HEK293 (cell line): ENCODE measurements around the gene SH3RF3.

Source experiments
- CTCF ChIA-PET: fragments of 350-600 bp; formaldehyde crosslinking; extraction: SDS; loops from one replicate; lab custom pipeline; 2021; ENCODE audit warnings: antibody characterized with exemption; lab: Yijun Ruan, JAX
- POLR2A ChIA-PET: fragments of 300-600 bp; formaldehyde crosslinking; extraction: SDS; loops from one replicate; lab custom pipeline; 2020; ENCODE audit warnings: antibody characterized with exemption, inconsistent platforms; lab: Yijun Ruan, JAX
- H3K27ac ChIP-seq: fragments of 200-500 bp; sonication (Bioruptor generic); 2 replicates; pipeline ENCODE4 v1.5.1; 2014; ENCODE audit warnings: low read depth, low read length, control low read depth, inconsistent platforms; ENCODE audit errors: extremely low read depth
- H3K36me3 ChIP-seq, 2 experiments: fragments of 200-500 bp in 1 of 2; sonication (Bioruptor generic) in 1 of 2; 1 replicate in 1 of 2; 2 replicates in 1 of 2; pipeline ENCODE4 v1.5.1; 2014 to 2017; ENCODE audit warnings: inconsistent platforms in 2 of 2, low read length in 2 of 2; ENCODE audit not compliant: control insufficient read depth in 2 of 2, insufficient read depth in 1 of 2
- H3K4me1 ChIP-seq: fragments of 200-500 bp; sonication (Bioruptor generic); 2 replicates; pipeline ENCODE4 v1.5.1; 2014; ENCODE audit warnings: mild to moderate bottlenecking, low read length, inconsistent platforms; ENCODE audit not compliant: control insufficient read depth, insufficient read depth
- H3K4me3 ChIP-seq: 2 replicates; pipeline ENCODE4 v1.5.1; 2011; ENCODE audit warnings: low read depth, mild to moderate bottlenecking, control low read depth, low read length, moderate library complexity
- H3K9me3 ChIP-seq: fragments of 200-500 bp; sonication (Bioruptor generic); 2 replicates; pipeline ENCODE4 v1.5.1; 2014; ENCODE audit warnings: low read depth, low read length, inconsistent platforms; ENCODE audit not compliant: control insufficient read depth, insufficient read depth
- EGR2 ChIP-seq: fragments of 450-650 bp; formaldehyde crosslinking; IDR thresholded peaks from 2 replicates; pipeline ENCODE4 v1.5.1; 2016; ENCODE audit warnings: low read depth, missing biosample characterization, missing genetic modification characterization
- KLF1 ChIP-seq: fragments of 450-650 bp; formaldehyde crosslinking; IDR thresholded peaks from 2 replicates; pipeline ENCODE4 v1.5.1; 2016; ENCODE audit warnings: missing biosample characterization, missing genetic modification characterization
- KLF8 ChIP-seq: fragments of 450-650 bp; formaldehyde crosslinking; IDR thresholded peaks from 2 replicates; pipeline ENCODE4 v1.5.1; 2016; ENCODE audit warnings: missing biosample characterization, missing genetic modification characterization
- SP7 ChIP-seq: fragments of 450-650 bp; formaldehyde crosslinking; IDR thresholded peaks from 2 replicates; pipeline ENCODE4 v1.5.1; 2016; ENCODE audit warnings: missing biosample characterization, missing genetic modification characterization
- ZBTB8A ChIP-seq: fragments of 450-650 bp; formaldehyde crosslinking; IDR thresholded peaks from 2 replicates; pipeline ENCODE4 v1.5.1; 2016; ENCODE audit warnings: missing biosample characterization, missing genetic modification characterization
- ZNF2 ChIP-seq: fragments of 450-650 bp; formaldehyde crosslinking; IDR thresholded peaks from 2 replicates; pipeline ENCODE4 v1.5.1; 2016; ENCODE audit warnings: missing biosample characterization, missing genetic modification characterization
- ZNF223 ChIP-seq: fragments of 450-650 bp; formaldehyde crosslinking; IDR thresholded peaks from 2 replicates; pipeline ENCODE4 v1.5.1; 2016; ENCODE audit warnings: missing biosample characterization, missing genetic modification characterization
- ZNF248 ChIP-seq: fragments of 450-650 bp; formaldehyde crosslinking; IDR thresholded peaks from 2 replicates; pipeline ENCODE4 v1.5.1; 2017; ENCODE audit warnings: missing biosample characterization, missing genetic modification characterization
- ZNF266 ChIP-seq: fragments of 450-650 bp; formaldehyde crosslinking; IDR thresholded peaks from 2 replicates; pipeline ENCODE4 v1.5.1; 2016; ENCODE audit warnings: missing biosample characterization, missing genetic modification characterization, low read depth
- ZNF274 ChIP-seq, 2 experiments: fragments of 200-500 bp in 1 of 2; fragments of 450-650 bp in 1 of 2; sonication (Bioruptor generic) in 1 of 2; formaldehyde crosslinking in 1 of 2; IDR thresholded peaks; 2 replicates each; pipeline versions ENCODE4 v1.5.1 to v1.6.1; 2014 to 2016; ENCODE audit warnings: borderline replicate concordance in 1 of 2, inconsistent platforms in 1 of 2, low read length in 1 of 2, missing biosample characterization in 1 of 2, missing genetic modification characterization in 1 of 2
- ZNF311 ChIP-seq: fragments of 450-650 bp; formaldehyde crosslinking; IDR thresholded peaks from 2 replicates; pipeline ENCODE4 v1.5.1; 2017; ENCODE audit warnings: missing biosample characterization, missing genetic modification characterization, borderline replicate concordance
- ZNF423 ChIP-seq: fragments of 450-650 bp; formaldehyde crosslinking; IDR thresholded peaks from 2 replicates; pipeline ENCODE4 v1.5.1; 2016; ENCODE audit warnings: missing biosample characterization, missing genetic modification characterization
- ZNF600 ChIP-seq: fragments of 450-650 bp; formaldehyde crosslinking; IDR thresholded peaks from 2 replicates; pipeline ENCODE4 v1.5.1; 2016; ENCODE audit warnings: missing biosample characterization, missing genetic modification characterization
- ZNF660 ChIP-seq: fragments of 450-650 bp; IDR thresholded peaks from 2 replicates; pipeline ENCODE4 v1.5.1; 2018; ENCODE audit warnings: missing biosample characterization, mild to moderate bottlenecking, missing genetic modification characterization
- ZNF830 ChIP-seq: fragments of 450-650 bp; IDR thresholded peaks from 2 replicates; pipeline ENCODE4 v1.5.0; 2018; ENCODE audit warnings: missing biosample characterization, missing genetic modification characterization, low read depth, mild to moderate bottlenecking, moderate library complexity
- ZSCAN30 ChIP-seq: fragments of 450-650 bp; IDR thresholded peaks from 2 replicates; pipeline ENCODE4 v1.5.1; 2018; ENCODE audit warnings: missing biosample characterization, mild to moderate bottlenecking, missing genetic modification characterization, moderate library complexity
- TF ChIP-seq, protein P1 (sequence below): fragments of 450-650 bp; formaldehyde crosslinking; IDR thresholded peaks from 2 replicates; pipeline ENCODE4 v1.5.1; 2016; ENCODE audit warnings: missing biosample characterization, missing genetic modification characterization
- TF ChIP-seq, protein P2 (sequence below): fragments of 450-650 bp; formaldehyde crosslinking; IDR thresholded peaks from 2 replicates; pipeline ENCODE4 v1.5.1; 2017; ENCODE audit warnings: missing biosample characterization, missing genetic modification characterization
- TF ChIP-seq, protein P3 (sequence below): fragments of 450-650 bp; formaldehyde crosslinking; IDR thresholded peaks from 2 replicates; pipeline ENCODE4 v1.5.1; 2016; ENCODE audit warnings: missing biosample characterization, missing genetic modification characterization
- TF ChIP-seq, protein P4 (sequence below): fragments of 450-650 bp; formaldehyde crosslinking; IDR thresholded peaks from 2 replicates; pipeline ENCODE4 v1.5.1; 2016; ENCODE audit warnings: missing biosample characterization, missing genetic modification characterization

Gene SH3RF3

DNA sequence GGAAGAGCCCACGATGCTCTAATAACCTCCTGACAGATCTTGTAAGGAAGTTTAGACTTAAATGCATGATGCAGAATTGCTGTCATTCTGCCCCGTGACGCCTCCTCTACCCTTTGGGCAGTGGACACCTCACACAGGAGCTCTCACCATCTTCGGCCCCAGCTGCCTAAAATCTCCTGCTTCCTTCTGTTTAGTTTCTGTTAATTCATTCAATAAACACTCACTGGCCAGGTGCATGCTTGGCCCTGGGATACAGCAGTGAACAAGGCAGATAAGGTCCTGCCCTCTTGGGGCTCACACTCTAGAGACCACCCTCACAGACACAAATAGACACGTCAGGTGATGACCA is 403.7 kb downstream of the SH3RF3 start:
- CTCF ChIA-PET, result interaction anchor here (1.0 to 3.3 kb wide), 3 partner anchors 13 to 17 kb away, joined by 3 to 20 read pairs (median 4); no protein-coding TSS in a partner anchor
- H3K27ac ChIP-seq, result no peak overlapping the region
- POLR2A ChIA-PET, result no interaction called here
- H3K4me1 ChIP-seq, result no peaks in the 10 kb centered on the region
- no peaks in the 10 kb centered on the region for H3K36me3 ChIP-seq
- H3K4me3 ChIP-seq, result no peak overlapping the region
- TF ChIP-seq, protein P1, sequence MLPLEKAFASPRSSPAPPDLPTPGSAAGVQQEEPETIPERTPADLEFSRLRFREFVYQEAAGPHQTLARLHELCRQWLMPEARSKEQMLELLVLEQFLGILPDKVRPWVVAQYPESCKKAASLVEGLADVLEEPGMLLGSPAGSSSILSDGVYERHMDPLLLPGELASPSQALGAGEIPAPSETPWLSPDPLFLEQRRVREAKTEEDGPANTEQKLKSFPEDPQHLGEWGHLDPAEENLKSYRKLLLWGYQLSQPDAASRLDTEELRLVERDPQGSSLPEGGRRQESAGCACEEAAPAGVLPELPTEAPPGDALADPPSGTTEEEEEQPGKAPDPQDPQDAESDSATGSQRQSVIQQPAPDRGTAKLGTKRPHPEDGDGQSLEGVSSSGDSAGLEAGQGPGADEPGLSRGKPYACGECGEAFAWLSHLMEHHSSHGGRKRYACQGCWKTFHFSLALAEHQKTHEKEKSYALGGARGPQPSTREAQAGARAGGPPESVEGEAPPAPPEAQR (tag by site-specific recombination), result no peak
- TF ChIP-seq ZNF2, result no peak
- TF ChIP-seq ZNF423 (tag by site-specific recombination), result no peak
- TF ChIP-seq KLF1 (tag by site-specific recombination), result no peak
- no peak for TF ChIP-seq ZSCAN30 (tag by site-specific recombination)
- no peak for TF ChIP-seq KLF8 (tag by site-specific recombination)
- TF ChIP-seq ZNF274 (IDR thresholded peaks at IDR 0.05; ENCODE audit: low read length), result no peak
- TF ChIP-seq ZNF274 (tag by site-specific recombination; IDR thresholded peaks at IDR 0.05; ENCODE audit: borderline replicate concordance), result no peak
- no peak for TF ChIP-seq ZNF600 (tag by site-specific recombination)
- no peak for TF ChIP-seq ZNF830 (tag by site-specific recombination)
- TF ChIP-seq, protein P2, sequence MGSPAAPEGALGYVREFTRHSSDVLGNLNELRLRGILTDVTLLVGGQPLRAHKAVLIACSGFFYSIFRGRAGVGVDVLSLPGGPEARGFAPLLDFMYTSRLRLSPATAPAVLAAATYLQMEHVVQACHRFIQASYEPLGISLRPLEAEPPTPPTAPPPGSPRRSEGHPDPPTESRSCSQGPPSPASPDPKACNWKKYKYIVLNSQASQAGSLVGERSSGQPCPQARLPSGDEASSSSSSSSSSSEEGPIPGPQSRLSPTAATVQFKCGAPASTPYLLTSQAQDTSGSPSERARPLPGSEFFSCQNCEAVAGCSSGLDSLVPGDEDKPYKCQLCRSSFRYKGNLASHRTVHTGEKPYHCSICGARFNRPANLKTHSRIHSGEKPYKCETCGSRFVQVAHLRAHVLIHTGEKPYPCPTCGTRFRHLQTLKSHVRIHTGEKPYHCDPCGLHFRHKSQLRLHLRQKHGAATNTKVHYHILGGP, result no peak
- TF ChIP-seq, protein P3, sequence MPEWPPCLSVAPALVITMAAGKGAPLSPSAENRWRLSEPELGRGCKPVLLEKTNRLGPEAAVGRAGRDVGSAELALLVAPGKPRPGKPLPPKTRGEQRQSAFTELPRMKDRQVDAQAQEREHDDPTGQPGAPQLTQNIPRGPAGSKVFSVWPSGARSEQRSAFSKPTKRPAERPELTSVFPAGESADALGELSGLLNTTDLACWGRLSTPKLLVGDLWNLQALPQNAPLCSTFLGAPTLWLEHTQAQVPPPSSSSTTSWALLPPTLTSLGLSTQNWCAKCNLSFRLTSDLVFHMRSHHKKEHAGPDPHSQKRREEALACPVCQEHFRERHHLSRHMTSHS (tag by site-specific recombination), result no peak
- no peaks in the 10 kb centered on the region for H3K9me3 ChIP-seq

DNA sequence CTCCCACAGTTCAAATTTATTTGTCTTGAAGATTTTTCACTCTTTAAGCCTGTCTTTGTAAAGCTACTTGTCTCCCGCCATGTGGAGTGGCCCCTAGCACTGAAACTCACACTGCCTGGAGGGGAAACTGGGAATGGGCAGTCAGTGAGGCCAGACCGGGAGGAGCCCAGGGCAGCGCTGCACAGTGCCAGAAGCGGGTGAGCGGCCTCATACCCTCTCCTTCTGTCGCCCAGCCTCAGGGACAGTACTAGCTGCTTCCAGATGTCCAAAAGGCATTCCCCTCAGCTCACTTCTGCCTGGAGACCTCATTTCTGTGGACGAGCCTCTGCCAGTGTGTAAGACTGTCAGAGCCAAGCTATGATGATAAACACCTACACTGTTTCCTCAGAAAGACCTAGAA is 404.8 kb downstream of the SH3RF3 start:
- POLR2A ChIA-PET, result no interaction called here
- Histone ChIP-seq H3K36me3 (no peaks in the 10 kb centered on the region), H3K27ac (no peak overlapping the region), H3K9me3 (no peaks in the 10 kb centered on the region), H3K4me1 (no peaks in the 10 kb centered on the region), H3K4me3 (no peak overlapping the region)
- CTCF ChIA-PET, result interaction anchor here (0.5 to 3.3 kb wide), 3 partner anchors 12 to 322 kb away, joined by 3 to 20 read pairs (median 3); no protein-coding TSS in a partner anchor
- no peak for TF ChIP-seq ZNF223 (tag by site-specific recombination)
- no peak for TF ChIP-seq EGR2 (tag by site-specific recombination)
- TF ChIP-seq ZNF248 (tag by site-specific recombination), result no peak
- no peak for TF ChIP-seq SP7
- no peak for TF ChIP-seq ZNF660 (tag by site-specific recombination)
- no peak for TF ChIP-seq ZNF311
- no peak for TF ChIP-seq KLF1 (tag by site-specific recombination)
- TF ChIP-seq, protein P4, sequence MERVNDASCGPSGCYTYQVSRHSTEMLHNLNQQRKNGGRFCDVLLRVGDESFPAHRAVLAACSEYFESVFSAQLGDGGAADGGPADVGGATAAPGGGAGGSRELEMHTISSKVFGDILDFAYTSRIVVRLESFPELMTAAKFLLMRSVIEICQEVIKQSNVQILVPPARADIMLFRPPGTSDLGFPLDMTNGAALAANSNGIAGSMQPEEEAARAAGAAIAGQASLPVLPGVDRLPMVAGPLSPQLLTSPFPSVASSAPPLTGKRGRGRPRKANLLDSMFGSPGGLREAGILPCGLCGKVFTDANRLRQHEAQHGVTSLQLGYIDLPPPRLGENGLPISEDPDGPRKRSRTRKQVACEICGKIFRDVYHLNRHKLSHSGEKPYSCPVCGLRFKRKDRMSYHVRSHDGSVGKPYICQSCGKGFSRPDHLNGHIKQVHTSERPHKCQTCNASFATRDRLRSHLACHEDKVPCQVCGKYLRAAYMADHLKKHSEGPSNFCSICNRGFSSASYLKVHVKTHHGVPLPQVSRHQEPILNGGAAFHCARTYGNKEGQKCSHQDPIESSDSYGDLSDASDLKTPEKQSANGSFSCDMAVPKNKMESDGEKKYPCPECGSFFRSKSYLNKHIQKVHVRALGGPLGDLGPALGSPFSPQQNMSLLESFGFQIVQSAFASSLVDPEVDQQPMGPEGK (tag by site-specific recombination), result no peak
- TF ChIP-seq ZBTB8A (tag by site-specific recombination), result no peak
- no peak for TF ChIP-seq ZNF266
